ENCODE results near the gene ZNF414.

ZNF414 gene

DNA sequence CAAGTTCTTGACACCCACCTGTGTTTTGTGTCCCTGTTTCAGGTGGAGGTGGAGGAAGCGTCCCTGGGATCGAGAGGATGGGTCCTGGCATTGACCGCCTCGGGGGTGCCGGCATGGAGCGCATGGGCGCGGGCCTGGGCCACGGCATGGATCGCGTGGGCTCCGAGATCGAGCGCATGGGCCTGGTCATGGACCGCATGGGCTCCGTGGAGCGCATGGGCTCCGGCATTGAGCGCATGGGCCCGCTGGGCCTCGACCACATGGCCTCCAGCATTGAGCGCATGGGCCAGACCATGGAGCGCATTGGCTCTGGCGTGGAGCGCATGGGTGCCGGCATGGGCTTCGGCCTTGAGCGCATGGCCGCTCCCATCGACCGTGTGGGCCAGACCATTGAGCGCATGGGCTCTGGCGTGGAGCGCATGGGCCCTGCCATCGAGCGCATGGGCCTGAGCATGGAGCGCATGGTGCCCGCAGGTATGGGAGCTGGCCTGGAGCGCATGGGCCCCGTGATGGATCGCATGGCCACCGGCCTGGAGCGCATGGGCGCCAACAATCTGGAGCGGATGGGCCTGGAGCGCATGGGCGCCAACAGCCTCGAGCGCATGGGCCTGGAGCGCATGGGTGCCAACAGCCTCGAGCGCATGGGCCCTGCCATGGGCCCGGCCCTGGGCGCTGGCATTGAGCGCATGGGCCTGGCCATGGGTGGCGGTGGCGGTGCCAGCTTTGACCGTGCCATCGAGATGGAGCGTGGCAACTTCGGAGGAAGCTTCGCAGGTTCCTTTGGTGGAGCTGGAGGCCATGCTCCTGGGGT lies 28.2 kb downstream of the ZNF414 start:
- Histone ChIP-seq H3K4me3 (ENCODE audit: low read depth, low read length) (no peak overlapping the region), H3K4me1 (no peaks in the 10 kb centered on the region), H3K27me3 (no peaks in the 10 kb centered on the region), H3K36me3 (peaks cover 77% of the 10 kb centered on the region), H3K9me3 (no peaks in the 10 kb centered on the region)
- no peak for DNase-seq
- TF ChIP-seq, protein P1, sequence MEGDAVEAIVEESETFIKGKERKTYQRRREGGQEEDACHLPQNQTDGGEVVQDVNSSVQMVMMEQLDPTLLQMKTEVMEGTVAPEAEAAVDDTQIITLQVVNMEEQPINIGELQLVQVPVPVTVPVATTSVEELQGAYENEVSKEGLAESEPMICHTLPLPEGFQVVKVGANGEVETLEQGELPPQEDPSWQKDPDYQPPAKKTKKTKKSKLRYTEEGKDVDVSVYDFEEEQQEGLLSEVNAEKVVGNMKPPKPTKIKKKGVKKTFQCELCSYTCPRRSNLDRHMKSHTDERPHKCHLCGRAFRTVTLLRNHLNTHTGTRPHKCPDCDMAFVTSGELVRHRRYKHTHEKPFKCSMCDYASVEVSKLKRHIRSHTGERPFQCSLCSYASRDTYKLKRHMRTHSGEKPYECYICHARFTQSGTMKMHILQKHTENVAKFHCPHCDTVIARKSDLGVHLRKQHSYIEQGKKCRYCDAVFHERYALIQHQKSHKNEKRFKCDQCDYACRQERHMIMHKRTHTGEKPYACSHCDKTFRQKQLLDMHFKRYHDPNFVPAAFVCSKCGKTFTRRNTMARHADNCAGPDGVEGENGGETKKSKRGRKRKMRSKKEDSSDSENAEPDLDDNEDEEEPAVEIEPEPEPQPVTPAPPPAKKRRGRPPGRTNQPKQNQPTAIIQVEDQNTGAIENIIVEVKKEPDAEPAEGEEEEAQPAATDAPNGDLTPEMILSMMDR (IDR thresholded peaks at IDR 0.05; ENCODE audit: low read depth, low read length): no peak

- Histone ChIP-seq H3K9me3 (no peaks in the 10 kb centered on the region), H3K27me3 (no peaks in the 10 kb centered on the region), H3K4me1 (no peaks in the 10 kb centered on the region), H3K36me3 (peaks cover 73% of the 10 kb centered on the region), H3K4me3 (ENCODE audit: low read depth, low read length) (no peak overlapping the region)
- TF ChIP-seq, protein P1 (IDR thresholded peaks at IDR 0.05; ENCODE audit: low read depth, low read length): no peak
- no peak for DNase-seq
These were observed 29.6 kb downstream of the ZNF414 start for GRCh38 chr19:8484331-8484894.

DNA sequence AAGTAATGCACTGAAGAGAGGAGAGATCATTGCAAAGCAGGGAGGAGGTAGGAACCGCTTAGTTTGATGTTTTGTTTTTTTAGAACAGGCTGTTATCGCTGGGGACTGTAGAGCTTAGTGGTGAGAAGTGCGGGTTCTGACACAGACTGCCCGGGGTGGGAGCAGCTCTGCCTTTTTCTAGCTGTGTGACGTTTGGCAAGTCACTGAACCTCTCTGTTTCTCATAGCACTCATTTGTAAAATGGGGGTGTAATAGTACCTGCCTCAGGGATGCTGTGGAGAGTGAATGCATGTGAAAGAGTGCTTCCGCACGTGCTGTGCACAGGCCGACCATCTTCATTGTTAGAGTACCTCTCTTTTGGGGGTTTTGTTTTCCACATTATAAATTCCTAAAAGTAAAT lies 30.8 kb downstream of the ZNF414 start:
- Histone ChIP-seq H3K9me3 (no peaks in the 10 kb centered on the region), H3K4me3 (ENCODE audit: low read depth, low read length) (no peak overlapping the region), H3K4me1 (no peaks in the 10 kb centered on the region), H3K36me3 (peaks cover 69% of the 10 kb centered on the region), H3K27me3 (no peaks in the 10 kb centered on the region)
- no peak for DNase-seq
- TF ChIP-seq, protein P1 (IDR thresholded peaks at IDR 0.05; ENCODE audit: low read depth, low read length): no peak

DNA sequence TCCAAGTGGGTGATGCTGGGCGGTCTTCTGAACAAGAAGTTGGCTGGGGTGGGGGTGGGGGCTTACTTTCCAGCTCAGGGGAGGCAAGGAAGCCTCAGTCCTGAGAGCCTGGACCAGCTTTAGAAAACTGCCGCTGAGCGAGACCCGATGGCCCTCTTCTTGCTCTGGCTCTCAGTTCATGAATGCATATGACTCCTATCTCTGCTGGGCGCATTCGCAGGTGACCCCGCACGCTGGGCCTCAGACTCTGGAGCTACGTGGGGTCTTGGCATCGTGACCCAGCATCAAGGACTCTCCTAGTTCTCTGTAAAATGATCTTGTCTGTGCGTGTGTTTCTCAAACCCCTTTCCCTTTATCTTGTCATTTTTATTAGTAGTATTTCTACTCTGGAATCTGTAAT lies 31.3 kb downstream of the ZNF414 start:
- TF ChIP-seq, protein P1 (IDR thresholded peaks at IDR 0.05; ENCODE audit: low read depth, low read length): no peak
- H3K4me1 ChIP-seq: no peaks in the 10 kb centered on the region
- H3K27me3 ChIP-seq: no peaks in the 10 kb centered on the region
- H3K9me3 ChIP-seq: no peaks in the 10 kb centered on the region
- peaks cover 69% of the 10 kb centered on the region for H3K36me3 ChIP-seq
- no peak overlapping the region for H3K4me3 ChIP-seq (ENCODE audit: low read depth, low read length)
- no peak for DNase-seq

- no peaks in the 10 kb centered on the region for H3K9me3 ChIP-seq
- TF ChIP-seq, protein P1 (IDR thresholded peaks at IDR 0.05; ENCODE audit: low read depth, low read length): no peak
- no peaks in the 10 kb centered on the region for H3K4me1 ChIP-seq
- peaks cover 64% of the 10 kb centered on the region for H3K36me3 ChIP-seq
- no peaks in the 10 kb centered on the region for H3K27me3 ChIP-seq
- no peak for DNase-seq
- no peak overlapping the region for H3K4me3 ChIP-seq (ENCODE audit: low read depth, low read length)
These were observed 32.4 kb downstream of the ZNF414 start for GRCh38 chr19:8481616-8482015.

GRCh38 chr19:8481201-8481600 lies 32.8 kb downstream of the ZNF414 start:
- no peak overlapping the region for H3K4me3 ChIP-seq (ENCODE audit: low read depth, low read length)
- no peaks in the 10 kb centered on the region for H3K27me3 ChIP-seq
- H3K9me3 ChIP-seq: no peaks in the 10 kb centered on the region
- peaks cover 61% of the 10 kb centered on the region for H3K36me3 ChIP-seq
- H3K4me1 ChIP-seq: no peaks in the 10 kb centered on the region
- DNase-seq: no peak
- TF ChIP-seq, protein P1 (IDR thresholded peaks at IDR 0.05; ENCODE audit: low read depth, low read length): no peak

All from BE2C (cell line).